H9 (cell line): Measurements from ENCODE around the gene PIK3C2B. TPM values are rescaled to one million over a fixed set of nuclear protein-coding genes. Genes with fewer than 3 reads are reported as not detected.

Source experiments
- DNase-seq: peaks from one replicate; pipeline ENCODE4 v3.0.0-alpha.2; 2017
- H2AFZ ChIP-seq: one replicate; pipeline ENCODE4 v1.6.1; 2013; ENCODE audit warnings: mild to moderate bottlenecking, low read length, control low read depth, moderate library complexity
- H2AK5ac ChIP-seq: 2 replicates; pipeline ENCODE4 v1.6.1; 2013; ENCODE audit warnings: low read length, control low read depth, mixed read lengths; ENCODE audit not compliant: insufficient read length
- H2BK120ac ChIP-seq: one replicate; pipeline ENCODE4 v1.6.1; 2013; ENCODE audit warnings: low read depth, mild to moderate bottlenecking, low read length, control low read depth, inconsistent platforms; ENCODE audit not compliant: poor library complexity, severe bottlenecking
- H2BK12ac ChIP-seq: 2 replicates; pipeline ENCODE4 v1.6.1; 2013; ENCODE audit warnings: low read length, control low read depth, mixed read lengths, low read depth; ENCODE audit not compliant: insufficient read length
- H2BK15ac ChIP-seq: 2 replicates; pipeline ENCODE4 v1.6.1; 2013; ENCODE audit warnings: low read depth, low read length, control low read depth
- H2BK20ac ChIP-seq: one replicate; pipeline ENCODE4 v1.6.1; 2013; ENCODE audit warnings: low read depth, mild to moderate bottlenecking, low read length, control low read depth, inconsistent platforms; ENCODE audit not compliant: poor library complexity, severe bottlenecking
- H2BK5ac ChIP-seq: 2 replicates; pipeline ENCODE4 v1.6.1; 2013; ENCODE audit warnings: low read length, control low read depth, mixed read lengths; ENCODE audit not compliant: insufficient read length
- H3K14ac ChIP-seq: 2 replicates; pipeline ENCODE4 v1.6.1; 2013; ENCODE audit warnings: low read length, control low read depth; ENCODE audit not compliant: insufficient read depth
- H3K18ac ChIP-seq: 2 replicates; pipeline ENCODE4 v1.6.1; 2013; ENCODE audit warnings: low read depth, mild to moderate bottlenecking, mixed read lengths, low read length, control low read depth; ENCODE audit not compliant: insufficient read length
- H3K23ac ChIP-seq: 2 replicates; pipeline ENCODE4 v1.6.1; 2013; ENCODE audit warnings: low read length, control low read depth, mixed read lengths, low read depth; ENCODE audit not compliant: insufficient read length
- H3K23me2 ChIP-seq: 2 replicates; pipeline ENCODE4 v1.6.1; 2013; ENCODE audit warnings: low read depth, mild to moderate bottlenecking, mixed read lengths, low read length, control low read depth; ENCODE audit not compliant: insufficient read length, poor library complexity, severe bottlenecking
- H3K27ac ChIP-seq: 2 replicates; pipeline ENCODE4 v1.5.1; 2013; ENCODE audit warnings: low read length, control low read depth, mixed read lengths, low read depth; ENCODE audit not compliant: insufficient read length
- H3K27me3 ChIP-seq: 2 replicates; pipeline ENCODE4 v1.6.1; 2013; ENCODE audit warnings: low read length, control low read depth, inconsistent platforms; ENCODE audit not compliant: insufficient read depth
- H3K4ac ChIP-seq: 2 replicates; pipeline ENCODE4 v1.6.1; 2013; ENCODE audit warnings: low read depth, mild to moderate bottlenecking, control low read depth, inconsistent platforms, low read length, moderate library complexity
- H3K4me1 ChIP-seq: 2 replicates; pipeline ENCODE4 v1.6.1; 2013; ENCODE audit warnings: low read length, control low read depth, inconsistent platforms; ENCODE audit not compliant: insufficient read depth
- H3K4me2 ChIP-seq: 2 replicates; pipeline ENCODE4 v1.6.1; 2013; ENCODE audit warnings: low read length, control low read depth, mixed read lengths; ENCODE audit not compliant: insufficient read length, insufficient read depth
- H3K56ac ChIP-seq: 2 replicates; pipeline ENCODE4 v1.6.1; 2013; ENCODE audit warnings: low read depth, mild to moderate bottlenecking, mixed read lengths, low read length, control low read depth; ENCODE audit not compliant: insufficient read length
- H3K79me1 ChIP-seq: 2 replicates; pipeline ENCODE4 v1.6.1; 2013; ENCODE audit warnings: low read depth, mild to moderate bottlenecking, moderate library complexity, low read length, control low read depth, inconsistent platforms; ENCODE audit not compliant: insufficient read depth, poor library complexity, severe bottlenecking
- H3K79me2 ChIP-seq: 2 replicates; pipeline ENCODE4 v1.6.1; 2013; ENCODE audit warnings: low read length, control low read depth, inconsistent platforms; ENCODE audit not compliant: insufficient read depth
- H3K9ac ChIP-seq: 2 replicates; pipeline ENCODE4 v1.6.1; 2013; ENCODE audit warnings: low read length, control low read depth, mixed read lengths; ENCODE audit not compliant: insufficient read length; ENCODE audit errors: extremely low read depth
- H3K9me3 ChIP-seq: one replicate; pipeline ENCODE4 v1.6.1; 2013; ENCODE audit warnings: low read depth, low read length, inconsistent platforms; ENCODE audit not compliant: control insufficient read depth
- H3T11ph ChIP-seq: one replicate; pipeline ENCODE4 v1.6.1; 2013; ENCODE audit warnings: mild to moderate bottlenecking, low read length, control low read depth, inconsistent platforms
- H4K20me1 ChIP-seq: one replicate; pipeline ENCODE4 v1.6.1; 2013; ENCODE audit not compliant: control insufficient read depth, insufficient read length, insufficient read depth
- H4K5ac ChIP-seq: 2 replicates; pipeline ENCODE4 v1.6.1; 2013; ENCODE audit warnings: low read depth, mild to moderate bottlenecking, mixed read lengths, low read length, control low read depth; ENCODE audit not compliant: insufficient read length
- H4K8ac ChIP-seq: replicated peaks from 2 replicates; pipeline ENCODE4 v1.6.1; 2013; ENCODE audit warnings: low read length, control low read depth, mixed read lengths, low read depth; ENCODE audit not compliant: insufficient read length
- H4K91ac ChIP-seq: 2 replicates; pipeline ENCODE4 v1.6.1; 2013; ENCODE audit warnings: low read depth, mild to moderate bottlenecking, moderate library complexity, mixed read lengths, low read length, control low read depth; ENCODE audit not compliant: insufficient read length
- H3K27ac Mint-ChIP-seq, 3 experiments: 2 replicates in 2 of 3; 3 replicates in 1 of 3; pipeline ENCODE4 v1.8.0; 2020 to 2021; ENCODE audit warnings: mixed read lengths in 3 of 3, mild to moderate bottlenecking in 1 of 3, moderate library complexity in 1 of 3
- H3K27me3 Mint-ChIP-seq: 2 replicates; pipeline ENCODE4 v1.8.0; 2021; ENCODE audit warnings: low read depth, mild to moderate bottlenecking, moderate library complexity, mixed read lengths
- H3K36me3 Mint-ChIP-seq, 3 experiments: 2 replicates in 2 of 3; 3 replicates in 1 of 3; pipeline ENCODE4 v1.8.0; 2020 to 2021; ENCODE audit warnings: low read depth in 3 of 3, mixed read lengths in 3 of 3; ENCODE audit not compliant: insufficient read depth in 1 of 3
- H3K4me1 Mint-ChIP-seq, 2 experiments: 2 replicates each; pipeline ENCODE4 v1.8.0; 2020; ENCODE audit warnings: mixed read lengths in 2 of 2
- H3K4me3 Mint-ChIP-seq, 2 experiments: 2 replicates in 1 of 2; 3 replicates in 1 of 2; pipeline ENCODE4 v1.8.0; 2020 to 2021; ENCODE audit warnings: mild to moderate bottlenecking in 2 of 2, mixed read lengths in 2 of 2, moderate library complexity in 1 of 2
- H3K9me3 Mint-ChIP-seq, 2 experiments: 2 replicates in 1 of 2; 3 replicates in 1 of 2; pipeline ENCODE4 v1.8.0; 2020; ENCODE audit warnings: mild to moderate bottlenecking in 2 of 2, mixed read lengths in 2 of 2, moderate library complexity in 1 of 2
- WGBS: extraction: QIAGEN DNeasy Blood & Tissue Kit; methylation state at CpG from one replicate; pipeline ENCODE4 v1.1.7; 2013; ENCODE audit warnings: missing lambda C conversion rate, low lambda C conversion rate, mixed read lengths; ENCODE audit not compliant: insufficient read length; ENCODE audit errors: extremely low coverage; 5-methylcytosine and 5-hydroxymethylcytosine counted together
- total RNA-seq: library from RNA; stranded (reverse); gene quantifications from 2 replicates; pipeline ENCODE4 v1.2.1, GENCODE V29; 2021
- TF ChIP-seq, protein P1 (sequence below): fragments of 200-600 bp; sonication (generic); conservative IDR thresholded peaks from 3 replicates; pipeline ENCODE4 v1.8.0; 2021; ENCODE audit warnings: antibody characterized with exemption, mild to moderate bottlenecking

PIK3C2B gene
- total RNA-seq, 1 experiment from 2014 or later, result 13.1 TPM

DNA sequence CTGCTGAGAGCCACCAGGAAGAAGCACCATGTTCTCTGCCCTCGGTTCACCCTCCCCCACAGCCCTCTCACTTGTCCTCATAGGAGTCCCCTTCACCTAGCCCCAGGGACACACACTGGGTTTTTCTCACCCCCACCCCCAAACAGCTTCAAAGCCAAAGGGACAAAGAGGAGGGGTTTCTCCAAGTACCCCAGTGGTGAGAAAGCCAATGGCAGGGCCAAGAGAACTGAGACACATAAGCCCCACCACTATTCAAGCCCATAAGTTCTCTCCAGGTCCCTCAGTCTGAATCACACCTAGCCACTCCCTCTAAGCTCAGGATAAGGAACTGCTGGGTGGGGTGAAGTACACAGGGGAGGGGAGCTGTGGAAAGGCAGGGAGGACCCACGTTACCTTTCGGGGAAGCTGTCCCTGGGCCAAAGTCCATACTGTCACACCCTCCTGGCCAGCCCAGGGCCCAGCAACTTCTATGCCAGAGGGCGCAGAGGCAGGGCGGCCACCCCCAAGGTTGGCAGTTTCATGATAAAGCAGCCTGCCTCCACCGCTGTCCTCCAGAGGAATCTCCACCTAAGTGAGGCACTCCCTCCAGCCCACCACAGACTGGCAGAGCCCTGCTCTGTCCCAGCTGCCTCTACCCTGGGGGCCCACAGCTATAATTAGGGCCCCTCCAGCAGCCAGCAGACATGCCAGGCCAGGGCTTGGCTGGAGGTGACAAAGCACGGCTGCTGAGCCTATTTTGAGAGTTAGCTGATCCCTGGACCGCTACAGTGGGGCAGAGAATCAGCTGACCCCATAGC lies 43.9 kb downstream of the PIK3C2B start:
- no peak overlapping the region for H3K23ac ChIP-seq
- H2BK20ac ChIP-seq, result no peak overlapping the region
- Mint-ChIP-seq H3K9me3 (no peaks in the 10 kb centered on the region), H3K36me3 (peaks cover 7 to 22% (median 15%) of the 10 kb centered on the region in 3 experiments; a peak in 6 of 7 replicates), H3K4me1 (peaks cover 39 to 49% of the 10 kb centered on the region in 2 experiments), H3K27ac (peak overlapping the region in 2 of 3 experiments; percentile 81 to 97; a peak in 4 of 7 replicates), H3K4me3 (no peak overlapping the region), H3K27me3 (no peaks in the 10 kb centered on the region)
- H3K4me1 ChIP-seq, result peaks cover 8% of the 10 kb centered on the region; the same call in 1 of the 2 replicates
- H3K56ac ChIP-seq, result no peak overlapping the region
- TF ChIP-seq, protein P1, sequence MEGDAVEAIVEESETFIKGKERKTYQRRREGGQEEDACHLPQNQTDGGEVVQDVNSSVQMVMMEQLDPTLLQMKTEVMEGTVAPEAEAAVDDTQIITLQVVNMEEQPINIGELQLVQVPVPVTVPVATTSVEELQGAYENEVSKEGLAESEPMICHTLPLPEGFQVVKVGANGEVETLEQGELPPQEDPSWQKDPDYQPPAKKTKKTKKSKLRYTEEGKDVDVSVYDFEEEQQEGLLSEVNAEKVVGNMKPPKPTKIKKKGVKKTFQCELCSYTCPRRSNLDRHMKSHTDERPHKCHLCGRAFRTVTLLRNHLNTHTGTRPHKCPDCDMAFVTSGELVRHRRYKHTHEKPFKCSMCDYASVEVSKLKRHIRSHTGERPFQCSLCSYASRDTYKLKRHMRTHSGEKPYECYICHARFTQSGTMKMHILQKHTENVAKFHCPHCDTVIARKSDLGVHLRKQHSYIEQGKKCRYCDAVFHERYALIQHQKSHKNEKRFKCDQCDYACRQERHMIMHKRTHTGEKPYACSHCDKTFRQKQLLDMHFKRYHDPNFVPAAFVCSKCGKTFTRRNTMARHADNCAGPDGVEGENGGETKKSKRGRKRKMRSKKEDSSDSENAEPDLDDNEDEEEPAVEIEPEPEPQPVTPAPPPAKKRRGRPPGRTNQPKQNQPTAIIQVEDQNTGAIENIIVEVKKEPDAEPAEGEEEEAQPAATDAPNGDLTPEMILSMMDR, result no peak
- H2AFZ ChIP-seq, result no peak overlapping the region
- no peaks in the 10 kb centered on the region for H3K79me2 ChIP-seq
- no peaks in the 10 kb centered on the region for H4K20me1 ChIP-seq
- no CpG with 5 or more reads among the region's 8 CpGs for WGBS
- no peaks in the 10 kb centered on the region for H3K79me1 ChIP-seq
- no peak overlapping the region for H4K8ac ChIP-seq
- no peak overlapping the region for H2BK120ac ChIP-seq
- no peak overlapping the region for H3K9ac ChIP-seq
- no peaks in the 10 kb centered on the region for H3K27me3 ChIP-seq
- no peaks in the 10 kb centered on the region for H3K23me2 ChIP-seq
- no peak overlapping the region for H2BK15ac ChIP-seq
- H4K91ac ChIP-seq, result no peak overlapping the region
- H3K4me2 ChIP-seq, result no peak overlapping the region
- H2BK12ac ChIP-seq, result no peak overlapping the region
- no peak overlapping the region for H3K4ac ChIP-seq
- no peak overlapping the region for H3K27ac ChIP-seq
- H4K5ac ChIP-seq, result no peak overlapping the region
- no peak overlapping the region for H3K18ac ChIP-seq
- no peak overlapping the region for H2BK5ac ChIP-seq
- H3K9me3 ChIP-seq, result no peaks in the 10 kb centered on the region
- H2AK5ac ChIP-seq, result no peak overlapping the region
- H3K14ac ChIP-seq, result no peak overlapping the region; the same call in 1 of the 2 replicates
- no peak overlapping the region for H3T11ph ChIP-seq
- no peak for DNase-seq
